Neural cell (in vitro differentiated cells): ENCODE measurements around the gene EVA1B. TPM values are rescaled to one million over a fixed set of nuclear protein-coding genes. Genes with fewer than 3 reads are reported as not detected.

ENCODE experiments used
- H2AFZ ChIP-seq: fragments of 200-600, 300-800 bp; sonication (generic), shearing (Covaris generic); 2 replicates; pipeline ENCODE4 v1.6.0; 2014; ENCODE audit warnings: low read depth, mild to moderate bottlenecking, antibody characterized with exemption, low read length, moderate library complexity
- H3F3A ChIP-seq: fragments of 200-600 bp; shearing (Covaris generic); 2 replicates; pipeline ENCODE4 v1.6.1; 2016; ENCODE audit warnings: mild to moderate bottlenecking, moderate library complexity, mixed read lengths, antibody characterized with exemption, low read length; ENCODE audit not compliant: insufficient read depth, poor library complexity, severe bottlenecking
- H3K27ac ChIP-seq: fragments of 200-600, 300-800 bp; sonication (generic), shearing (Covaris generic); 2 replicates; pipeline ENCODE4 v1.5.1; 2014; ENCODE audit warnings: mild to moderate bottlenecking, low read length, moderate library complexity
- H3K27me3 ChIP-seq: fragments of 300-800, 200-600 bp; sonication (generic), shearing (Covaris generic); 2 replicates; pipeline ENCODE4 v1.6.0; 2014; ENCODE audit warnings: mild to moderate bottlenecking, low read depth, low read length, moderate library complexity; ENCODE audit not compliant: insufficient read depth
- H3K36me3 ChIP-seq: fragments of 300-800, 200-600 bp; sonication (generic), shearing (Covaris generic); 2 replicates; pipeline ENCODE4 v1.5.1; 2014; ENCODE audit warnings: mild to moderate bottlenecking, antibody characterized with exemption, low read length, moderate library complexity; ENCODE audit not compliant: insufficient read depth
- H3K4me2 ChIP-seq: fragments of 300-800, 200-600 bp; sonication (generic), shearing (Covaris generic); 2 replicates; pipeline ENCODE4 v1.6.0; 2014; ENCODE audit warnings: mild to moderate bottlenecking, low read length
- H3K4me3 ChIP-seq: fragments of 300-800, 200-600 bp; sonication (generic), shearing (Covaris generic); 2 replicates; pipeline ENCODE4 v1.5.1; 2014; ENCODE audit warnings: mild to moderate bottlenecking, low read length, moderate library complexity
- H3K79me2 ChIP-seq: fragments of 200-600 bp; shearing (Covaris generic); replicated peaks from 2 replicates; pipeline ENCODE4 v1.6.0; 2014; ENCODE audit warnings: mild to moderate bottlenecking, low read length, moderate library complexity; ENCODE audit not compliant: insufficient read depth
- H3K9ac ChIP-seq: fragments of 300-800, 200-600 bp; sonication (generic), shearing (Covaris generic); 2 replicates; pipeline ENCODE4 v1.6.1; 2016; ENCODE audit warnings: mild to moderate bottlenecking, low read length, mixed read lengths
- H3K9me2 ChIP-seq: fragments of 200-600 bp; shearing (Covaris generic); 2 replicates; pipeline ENCODE4 v1.6.1; 2016; ENCODE audit warnings: mild to moderate bottlenecking, low read length, mixed read lengths; ENCODE audit not compliant: insufficient read depth
- H3K9me3 ChIP-seq: fragments of 200-600, 300-800 bp; sonication (generic), shearing (Covaris generic); 2 replicates; pipeline ENCODE4 v1.6.1; 2016; ENCODE audit warnings: mild to moderate bottlenecking, mixed run types, low read length, moderate library complexity, mixed read lengths
- H4K20me1 ChIP-seq: fragments of 200-600 bp; shearing (Covaris generic); 2 replicates; pipeline ENCODE4 v1.6.1; 2016; ENCODE audit warnings: mild to moderate bottlenecking, mixed run types; ENCODE audit not compliant: insufficient read depth
- EP300 ChIP-seq: fragments of 450-650 bp; conservative IDR thresholded peaks from 2 replicates; pipeline ENCODE4 v1.6.1; 2014; ENCODE audit warnings: antibody characterized with exemption, mild to moderate bottlenecking, moderate library complexity; ENCODE audit not compliant: poor library complexity, severe bottlenecking
- EZH2 ChIP-seq: fragments of 200-600, 300-800 bp; shearing (Covaris generic), sonication (generic); IDR thresholded peaks from 2 replicates; pipeline ENCODE4 v1.6.1; 2014; ENCODE audit warnings: antibody characterized with exemption, low read length, borderline replicate concordance, mild to moderate bottlenecking; ENCODE audit not compliant: insufficient read depth, poor library complexity, severe bottlenecking
- MXI1 ChIP-seq: fragments of 450-650 bp; conservative IDR thresholded peaks from 2 replicates; pipeline ENCODE4 v1.6.1; 2014; ENCODE audit warnings: antibody characterized with exemption, mild to moderate bottlenecking; ENCODE audit not compliant: poor library complexity, severe bottlenecking
- POLR2AphosphoS5 ChIP-seq: IDR thresholded peaks from 2 replicates; pipeline ENCODE4 v1.6.1; 2012
- RAD21 ChIP-seq: fragments of 450-650 bp; conservative IDR thresholded peaks from 2 replicates; pipeline ENCODE4 v1.6.1; 2014; ENCODE audit warnings: antibody characterized with exemption, mild to moderate bottlenecking, moderate library complexity
- SMC3 ChIP-seq: fragments of 450-650 bp; conservative IDR thresholded peaks from 2 replicates; pipeline ENCODE4 v1.6.1; 2014; ENCODE audit warnings: antibody characterized with exemption, mild to moderate bottlenecking, moderate library complexity; ENCODE audit not compliant: poor library complexity
- TAF1 ChIP-seq: IDR thresholded peaks from 2 replicates; pipeline ENCODE4 v1.6.1; 2012; ENCODE audit warnings: low read depth
- polyA plus RNA-seq: library from polyadenylated mRNA; depleted of rRNA; stranded (reverse); fragments of >200 nt; gene quantifications from 2 replicates; pipeline ENCODE4 v1.2.3, GENCODE V29; 2014
- TF ChIP-seq, protein P1 (sequence below): IDR thresholded peaks from 2 replicates; pipeline ENCODE4 v1.6.1; 2012; ENCODE audit warnings: borderline replicate concordance
- TF ChIP-seq, protein P2 (sequence below): fragments of 450-650 bp; IDR thresholded peaks from 2 replicates; pipeline ENCODE4 v1.5.1; 2014; ENCODE audit warnings: antibody characterized with exemption, mild to moderate bottlenecking, moderate library complexity; ENCODE audit not compliant: poor library complexity, severe bottlenecking

The EVA1B gene
- polyA plus RNA-seq, 1 donor from 2014 or later: 0.25 TPM

- Histone ChIP-seq H4K20me1 (no peaks in the 10 kb centered on the region), H3F3A (no peaks in the 10 kb centered on the region), H3K9me2 (no peaks in the 10 kb centered on the region), H3K36me3 (peaks cover 12% of the 10 kb centered on the region), H3K9me3 (no peaks in the 10 kb centered on the region), H3K9ac (no peak overlapping the region), H2AFZ (no peak overlapping the region), H3K27me3 (no peaks in the 10 kb centered on the region), H3K27ac (no peak overlapping the region), H3K79me2 (no peaks in the 10 kb centered on the region), H3K4me2 (no peak overlapping the region), H3K4me3 (no peak overlapping the region)
- TF ChIP-seq SMC3 (no peak), EP300 (no peak), EZH2 (no peak), RAD21 (no peak), MXI1 (no peak), POLR2AphosphoS5 (no peak), TAF1 (no peak)
- TF ChIP-seq, protein P1, sequence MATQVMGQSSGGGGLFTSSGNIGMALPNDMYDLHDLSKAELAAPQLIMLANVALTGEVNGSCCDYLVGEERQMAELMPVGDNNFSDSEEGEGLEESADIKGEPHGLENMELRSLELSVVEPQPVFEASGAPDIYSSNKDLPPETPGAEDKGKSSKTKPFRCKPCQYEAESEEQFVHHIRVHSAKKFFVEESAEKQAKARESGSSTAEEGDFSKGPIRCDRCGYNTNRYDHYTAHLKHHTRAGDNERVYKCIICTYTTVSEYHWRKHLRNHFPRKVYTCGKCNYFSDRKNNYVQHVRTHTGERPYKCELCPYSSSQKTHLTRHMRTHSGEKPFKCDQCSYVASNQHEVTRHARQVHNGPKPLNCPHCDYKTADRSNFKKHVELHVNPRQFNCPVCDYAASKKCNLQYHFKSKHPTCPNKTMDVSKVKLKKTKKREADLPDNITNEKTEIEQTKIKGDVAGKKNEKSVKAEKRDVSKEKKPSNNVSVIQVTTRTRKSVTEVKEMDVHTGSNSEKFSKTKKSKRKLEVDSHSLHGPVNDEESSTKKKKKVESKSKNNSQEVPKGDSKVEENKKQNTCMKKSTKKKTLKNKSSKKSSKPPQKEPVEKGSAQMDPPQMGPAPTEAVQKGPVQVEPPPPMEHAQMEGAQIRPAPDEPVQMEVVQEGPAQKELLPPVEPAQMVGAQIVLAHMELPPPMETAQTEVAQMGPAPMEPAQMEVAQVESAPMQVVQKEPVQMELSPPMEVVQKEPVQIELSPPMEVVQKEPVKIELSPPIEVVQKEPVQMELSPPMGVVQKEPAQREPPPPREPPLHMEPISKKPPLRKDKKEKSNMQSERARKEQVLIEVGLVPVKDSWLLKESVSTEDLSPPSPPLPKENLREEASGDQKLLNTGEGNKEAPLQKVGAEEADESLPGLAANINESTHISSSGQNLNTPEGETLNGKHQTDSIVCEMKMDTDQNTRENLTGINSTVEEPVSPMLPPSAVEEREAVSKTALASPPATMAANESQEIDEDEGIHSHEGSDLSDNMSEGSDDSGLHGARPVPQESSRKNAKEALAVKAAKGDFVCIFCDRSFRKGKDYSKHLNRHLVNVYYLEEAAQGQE: no peak
- TF ChIP-seq, protein P2, sequence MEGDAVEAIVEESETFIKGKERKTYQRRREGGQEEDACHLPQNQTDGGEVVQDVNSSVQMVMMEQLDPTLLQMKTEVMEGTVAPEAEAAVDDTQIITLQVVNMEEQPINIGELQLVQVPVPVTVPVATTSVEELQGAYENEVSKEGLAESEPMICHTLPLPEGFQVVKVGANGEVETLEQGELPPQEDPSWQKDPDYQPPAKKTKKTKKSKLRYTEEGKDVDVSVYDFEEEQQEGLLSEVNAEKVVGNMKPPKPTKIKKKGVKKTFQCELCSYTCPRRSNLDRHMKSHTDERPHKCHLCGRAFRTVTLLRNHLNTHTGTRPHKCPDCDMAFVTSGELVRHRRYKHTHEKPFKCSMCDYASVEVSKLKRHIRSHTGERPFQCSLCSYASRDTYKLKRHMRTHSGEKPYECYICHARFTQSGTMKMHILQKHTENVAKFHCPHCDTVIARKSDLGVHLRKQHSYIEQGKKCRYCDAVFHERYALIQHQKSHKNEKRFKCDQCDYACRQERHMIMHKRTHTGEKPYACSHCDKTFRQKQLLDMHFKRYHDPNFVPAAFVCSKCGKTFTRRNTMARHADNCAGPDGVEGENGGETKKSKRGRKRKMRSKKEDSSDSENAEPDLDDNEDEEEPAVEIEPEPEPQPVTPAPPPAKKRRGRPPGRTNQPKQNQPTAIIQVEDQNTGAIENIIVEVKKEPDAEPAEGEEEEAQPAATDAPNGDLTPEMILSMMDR: no peak
Observed at GRCh38 chr1:36286802-36287201, 36.6 kb downstream of the EVA1B start.

- TF ChIP-seq, protein P1: no peak
- TF ChIP-seq RAD21: peak; percentile 85
- TF ChIP-seq TAF1: no peak
- no peak for TF ChIP-seq POLR2AphosphoS5
- TF ChIP-seq MXI1: no peak
- TF ChIP-seq EP300: no peak
- TF ChIP-seq, protein P2: peak; percentile 84
- TF ChIP-seq EZH2: no peak
- peak; percentile 87 for TF ChIP-seq SMC3
- Histone ChIP-seq H3K9me3 (no peaks in the 10 kb centered on the region), H3K27me3 (no peaks in the 10 kb centered on the region), H3K9me2 (no peaks in the 10 kb centered on the region), H2AFZ (no peak overlapping the region), H3F3A (no peaks in the 10 kb centered on the region), H3K4me3 (no peak overlapping the region), H3K27ac (no peak overlapping the region), H4K20me1 (no peaks in the 10 kb centered on the region), H3K36me3 (peaks cover 6% of the 10 kb centered on the region), H3K79me2 (no peaks in the 10 kb centered on the region), H3K4me2 (no peak overlapping the region), H3K9ac (no peak overlapping the region)
Observed at GRCh38 chr1:36285443-36286101, 37.9 kb downstream of the EVA1B start.
